Small intestine (tissue), 7 donors: ENCODE measurements around the gene ABCA12. TPM values are rescaled to one million over a fixed set of nuclear protein-coding genes. Genes with fewer than 3 reads are reported as not detected.

Experiments
- DNase-seq, 2 donors: peaks; one replicate each; pipeline versions ENCODE4 v3.0.0 to v3.0.0-alpha.2; 2013
- FAIRE-seq: peaks from 2 replicates; lab custom pipeline; 2012; peaks lifted over from hg19 to GRCh38; lab: Jason Lieb, UNC
- H3K27ac ChIP-seq, 3 donors: one replicate each; pipeline ENCODE4 v1.5.1; 2013; ENCODE audit warnings: low read length in 2 of 3, mild to moderate bottlenecking in 2 of 3, control low read depth in 1 of 3, inconsistent platforms in 1 of 3, low read depth in 1 of 3, moderate library complexity in 1 of 3
- H3K27me3 ChIP-seq, 3 donors: one replicate each; pipeline ENCODE4 v1.6.1; 2013; ENCODE audit warnings: low read length in 3 of 3, inconsistent platforms in 1 of 3; ENCODE audit not compliant: control insufficient read depth in 3 of 3, insufficient read depth in 3 of 3
- H3K36me3 ChIP-seq, 3 donors: one replicate each; pipeline ENCODE4 v1.6.1; 2013; ENCODE audit warnings: low read length in 3 of 3, inconsistent platforms in 1 of 3, low read depth in 1 of 3, mild to moderate bottlenecking in 1 of 3, moderate library complexity in 1 of 3; ENCODE audit not compliant: control insufficient read depth in 3 of 3, insufficient read depth in 2 of 3
- H3K4me1 ChIP-seq, 3 donors: one replicate each; pipeline ENCODE4 v1.6.1; 2013; ENCODE audit warnings: low read length in 2 of 3, inconsistent platforms in 1 of 3, low read depth in 1 of 3, mild to moderate bottlenecking in 1 of 3, moderate library complexity in 1 of 3; ENCODE audit not compliant: control insufficient read depth in 3 of 3, insufficient read depth in 2 of 3
- H3K4me3 ChIP-seq, 3 donors: one replicate each; pipeline ENCODE4 v1.5.1; 2013; ENCODE audit warnings: low read length in 3 of 3, control low read depth in 1 of 3, inconsistent platforms in 1 of 3, low read depth in 1 of 3, mild to moderate bottlenecking in 1 of 3, moderate library complexity in 1 of 3
- H3K9me3 ChIP-seq, 2 donors: one replicate each; pipeline ENCODE4 v1.6.1; 2013; ENCODE audit warnings: low read depth in 1 of 2, low read length in 1 of 2; ENCODE audit not compliant: control insufficient read depth in 2 of 2, insufficient read depth in 1 of 2
- WGBS, 3 donors: extraction: QIAGEN DNeasy Blood & Tissue Kit; methylation state at CpG; one replicate each; pipeline ENCODE4 v1.1.7; 2013; 5-methylcytosine and 5-hydroxymethylcytosine counted together
- polyA plus RNA-seq, 4 donors: library from polyadenylated mRNA; stranded (reverse) in 3 of 4; unstranded in 1 of 4; fragments of 200-250 nt in 3 of 4; fragments of 120-200 nt in 1 of 4; gene quantifications; one replicate each; pipeline versions ENCODE4 v1.2.1 to v1.2.3, GENCODE V29; 2013
- donor health status: healthy with polysubstance abuse.
- donor health status: control.
- donor health status: control.
- donor health status: Bipolar disorder and iron deficiency.
- donor health status: healthy.

The ABCA12 gene
- polyA plus RNA-seq, 4 donors = under 0.01 to 0.03 TPM; not detected in 2

DNA sequence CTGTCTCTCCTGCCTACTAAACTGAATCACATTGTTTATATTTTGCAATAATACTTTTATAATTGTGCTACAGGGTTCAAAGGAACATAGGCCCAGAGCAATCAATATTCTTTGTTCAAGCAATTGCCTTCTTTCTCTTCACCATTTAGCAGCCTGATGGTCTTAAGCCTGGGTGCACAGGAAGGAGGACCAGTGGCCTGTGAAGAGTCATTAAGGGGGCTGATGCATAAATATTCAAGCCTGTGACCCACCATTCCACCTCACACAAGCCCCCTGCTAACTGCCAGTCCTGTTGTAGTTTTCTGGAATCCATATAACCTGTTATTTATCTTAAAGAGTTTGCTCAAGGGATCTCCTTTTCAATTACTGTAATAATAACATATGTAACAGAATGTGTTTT lies 56.0 kb downstream of the ABCA12 start:
- DNase-seq (no peak), FAIRE-seq (no peak)
- H3K27ac ChIP-seq = no peak overlapping the region
- H3K27me3 ChIP-seq = no peaks in the 10 kb centered on the region
- H3K4me1 ChIP-seq = no peaks in the 10 kb centered on the region
- no peak overlapping the region for H3K4me3 ChIP-seq
- H3K9me3 ChIP-seq = no peaks in the 10 kb centered on the region
- H3K36me3 ChIP-seq = no peaks in the 10 kb centered on the region

DNA sequence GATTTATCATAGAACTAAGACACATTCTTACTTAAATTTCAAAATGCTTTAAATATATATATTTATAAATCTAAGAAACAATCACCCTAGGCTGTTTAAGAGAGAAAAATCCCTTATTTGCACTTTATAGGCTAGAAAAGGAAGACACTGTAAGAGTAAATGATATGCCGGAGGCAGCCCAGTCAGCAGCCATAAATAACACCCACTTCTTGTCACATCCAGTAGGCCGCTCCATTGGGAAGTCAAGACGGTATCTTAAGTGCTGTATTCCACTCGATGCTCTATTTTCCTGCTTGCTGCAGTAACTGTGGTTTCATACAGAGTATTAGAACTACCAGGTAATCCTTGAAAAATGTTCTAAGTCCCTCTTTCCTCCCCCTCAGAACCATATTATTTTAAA lies 57.9 kb downstream of the ABCA12 start:
- no peaks in the 10 kb centered on the region for H3K27me3 ChIP-seq
- H3K36me3 ChIP-seq = no peaks in the 10 kb centered on the region
- no peaks in the 10 kb centered on the region for H3K9me3 ChIP-seq
- H3K4me1 ChIP-seq = no peaks in the 10 kb centered on the region
- H3K27ac ChIP-seq = no peak overlapping the region
- no peak overlapping the region for H3K4me3 ChIP-seq
- FAIRE-seq (no peak), DNase-seq (no peak)
- 75 to 90% (median 89%) methylated on average over 4 of the region's 4 CpGs for WGBS, 3 donors

DNA sequence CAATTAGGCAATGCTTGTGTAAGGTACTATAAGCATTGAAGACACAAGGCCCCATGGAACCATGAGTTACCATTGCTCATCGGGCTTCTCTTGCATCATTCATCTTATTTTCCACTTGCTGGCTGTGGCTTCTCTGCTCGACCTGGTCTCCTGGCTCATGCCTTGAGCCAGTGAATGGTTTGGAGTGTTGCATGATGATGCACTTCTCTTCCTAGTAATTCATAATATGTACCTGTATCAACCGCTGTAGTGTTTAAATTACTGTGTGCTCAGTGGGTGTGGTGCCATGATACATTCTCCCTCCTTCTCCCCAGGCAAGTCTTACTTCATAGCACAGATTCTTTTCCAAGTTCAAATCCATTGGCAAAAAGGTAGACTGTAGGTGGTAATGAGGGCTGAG lies 66.8 kb downstream of the ABCA12 start:
- 61 to 75% (median 70%) methylated on average over 3 of the region's 3 CpGs for WGBS, 3 donors
- FAIRE-seq = no peak

DNA sequence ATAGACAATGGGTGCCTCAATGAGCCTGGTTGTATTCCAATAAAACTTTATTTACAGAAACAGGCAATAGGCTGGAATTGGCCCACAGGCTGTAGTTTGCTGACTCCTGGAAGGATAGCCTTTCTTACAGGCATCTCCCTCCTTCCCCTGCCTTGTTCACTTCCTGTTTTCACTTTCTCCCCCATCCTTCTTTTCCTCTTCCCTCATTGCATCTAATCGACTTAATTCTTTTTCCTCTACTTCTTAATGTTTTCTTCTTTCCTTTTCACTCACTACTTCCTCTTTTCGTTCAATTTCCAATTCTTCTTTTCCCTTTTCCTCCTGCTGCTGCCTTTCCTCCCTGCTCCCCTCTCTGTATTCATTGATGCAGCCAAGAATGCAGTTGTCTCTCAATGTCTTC lies 70.0 kb downstream of the ABCA12 start:
- Histone ChIP-seq H3K27me3 (no peaks in the 10 kb centered on the region), H3K9me3 (no peaks in the 10 kb centered on the region), H3K4me1 (no peaks in the 10 kb centered on the region), H3K4me3 (no peak overlapping the region), H3K27ac (no peak overlapping the region), H3K36me3 (no peaks in the 10 kb centered on the region)
- DNase-seq = no peak
- 50 to 78% (median 59%) methylated on average over 2 of the region's 2 CpGs for WGBS, 3 donors
- FAIRE-seq = no peak

More for the DNA sequence above, 66.8 kb downstream of the ABCA12 start:
- no peak overlapping the region for H3K27ac ChIP-seq
- H3K27me3 ChIP-seq = no peaks in the 10 kb centered on the region
- no peaks in the 10 kb centered on the region for H3K4me1 ChIP-seq
- H3K9me3 ChIP-seq = no peaks in the 10 kb centered on the region
- H3K36me3 ChIP-seq = no peaks in the 10 kb centered on the region
- no peak overlapping the region for H3K4me3 ChIP-seq
- no peak for DNase-seq

DNA sequence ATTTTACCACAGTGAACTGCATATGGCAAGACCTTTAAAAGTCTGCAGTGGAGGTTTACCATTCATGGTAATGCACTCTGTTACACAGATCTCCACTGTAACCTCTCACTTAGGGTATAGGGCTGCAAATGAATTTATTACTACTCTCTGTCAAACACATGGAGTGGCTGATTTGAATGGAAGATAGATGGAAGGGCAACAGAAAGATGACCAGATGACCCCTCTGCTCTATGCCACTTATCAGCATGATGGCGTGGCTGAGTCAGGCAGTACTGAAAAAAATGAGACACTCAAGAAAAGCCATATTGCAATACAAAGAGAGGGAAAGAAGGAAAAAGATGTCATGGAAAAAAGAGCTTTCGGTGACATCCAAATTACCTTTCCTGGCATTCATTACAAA lies 72.3 kb downstream of the ABCA12 start:
- no peak overlapping the region for H3K4me3 ChIP-seq
- H3K9me3 ChIP-seq = no peaks in the 10 kb centered on the region
- WGBS, 3 donors = 71 to 77% (median 74%) methylated on average over 2 of the region's 2 CpGs

DNA sequence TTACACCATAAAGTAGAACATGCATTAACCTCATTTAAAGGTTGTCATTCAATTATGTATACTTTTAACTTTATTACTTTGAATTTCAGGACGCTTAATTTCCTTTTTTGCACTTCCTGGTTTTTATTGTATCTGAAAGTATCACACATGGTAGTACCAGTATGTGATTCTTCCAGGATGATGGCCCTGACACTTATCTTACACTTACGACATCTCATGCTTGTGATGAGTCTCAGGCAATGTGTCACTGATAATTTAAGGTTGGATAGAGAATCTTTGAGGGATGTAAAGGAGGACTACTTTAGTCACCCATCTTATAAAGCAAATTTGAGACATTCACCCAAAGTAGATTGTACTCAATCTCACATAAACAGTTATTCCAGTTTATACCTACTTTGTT lies 74.9 kb downstream of the ABCA12 start:
- 47 to 56% (median 47%) methylated on average over 2 of the region's 2 CpGs for WGBS, 3 donors
- H3K4me1 ChIP-seq = no peaks in the 10 kb centered on the region
- FAIRE-seq (no peak), DNase-seq (no peak)
- H3K27me3 ChIP-seq = no peaks in the 10 kb centered on the region
- no peaks in the 10 kb centered on the region for H3K9me3 ChIP-seq
- H3K27ac ChIP-seq = no peak overlapping the region
- H3K36me3 ChIP-seq = no peaks in the 10 kb centered on the region
- H3K4me3 ChIP-seq = no peak overlapping the region

More for the DNA sequence above, 72.3 kb downstream of the ABCA12 start:
- Histone ChIP-seq H3K36me3 (no peaks in the 10 kb centered on the region), H3K4me1 (no peaks in the 10 kb centered on the region), H3K27me3 (no peaks in the 10 kb centered on the region), H3K27ac (no peak overlapping the region)
- no peak for DNase-seq
- no peak for FAIRE-seq

DNA sequence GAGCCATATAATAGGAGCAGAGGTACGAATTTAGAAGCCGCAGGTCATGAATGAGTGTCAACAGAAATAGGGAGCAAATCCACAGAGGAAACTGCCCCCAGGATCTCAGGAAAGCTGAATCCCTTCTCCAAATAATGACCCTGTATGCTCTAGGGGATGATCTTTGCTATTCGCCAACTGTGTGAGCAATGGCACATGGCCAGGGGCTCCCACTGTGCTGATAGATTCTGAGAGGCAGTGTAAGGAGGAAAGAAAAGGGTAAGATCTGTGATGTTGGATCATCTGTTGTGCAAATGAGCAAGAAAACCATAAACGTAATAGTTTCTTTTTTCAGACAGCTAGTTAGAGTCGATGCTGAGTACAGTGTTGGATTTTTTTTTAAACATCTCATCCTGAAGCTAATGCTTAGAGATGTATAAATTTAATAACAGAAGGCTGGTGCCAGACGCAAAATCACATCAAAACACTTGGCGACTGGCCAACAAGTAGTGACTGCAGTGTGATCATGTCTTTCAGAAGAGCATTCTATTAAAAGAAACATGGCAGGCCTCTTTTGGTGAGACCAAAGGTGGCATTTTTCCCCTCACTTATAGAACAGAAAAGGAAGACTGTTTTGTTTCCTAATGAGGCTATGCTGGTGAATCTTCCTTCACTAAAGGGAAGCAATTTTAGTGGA lies 77.4 kb downstream of the ABCA12 start:
- Histone ChIP-seq H3K9me3 (no peaks in the 10 kb centered on the region), H3K27me3 (no peaks in the 10 kb centered on the region), H3K36me3 (no peaks in the 10 kb centered on the region), H3K27ac (no peak overlapping the region), H3K4me1 (no peaks in the 10 kb centered on the region), H3K4me3 (no peak overlapping the region)
- no peak for DNase-seq
- WGBS, 3 donors = 67 to 76% (median 71%) methylated on average over 7 of the region's 7 CpGs
- FAIRE-seq = no peak

DNA sequence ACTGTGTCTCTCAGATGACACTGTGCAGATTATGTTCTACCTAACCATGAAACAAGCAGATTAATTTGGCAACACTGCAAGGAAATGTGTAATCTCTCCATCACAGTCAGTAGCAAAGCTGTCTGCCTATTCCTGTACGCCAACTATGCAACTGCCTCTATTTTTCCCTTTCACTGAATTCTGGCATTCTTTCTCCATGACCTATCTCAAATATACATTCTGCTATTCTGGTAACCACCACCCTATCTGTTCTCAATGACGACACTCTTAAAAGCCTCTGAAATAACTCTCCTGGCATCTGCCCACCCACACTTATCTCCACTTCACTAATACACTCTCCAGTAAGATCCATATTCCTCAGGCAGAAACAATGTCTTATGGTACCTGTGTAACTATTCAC lies 78.7 kb downstream of the ABCA12 start:
- H3K9me3 ChIP-seq = no peaks in the 10 kb centered on the region
- FAIRE-seq = no peak
- H3K27me3 ChIP-seq = no peaks in the 10 kb centered on the region
- H3K4me1 ChIP-seq = no peaks in the 10 kb centered on the region
- H3K4me3 ChIP-seq = no peak overlapping the region
- no peak overlapping the region for H3K27ac ChIP-seq
- H3K36me3 ChIP-seq = no peaks in the 10 kb centered on the region
- DNase-seq = no peak
- 35 to 44% (median 37%) methylated on average over 2 of the region's 2 CpGs for WGBS, 3 donors

DNA sequence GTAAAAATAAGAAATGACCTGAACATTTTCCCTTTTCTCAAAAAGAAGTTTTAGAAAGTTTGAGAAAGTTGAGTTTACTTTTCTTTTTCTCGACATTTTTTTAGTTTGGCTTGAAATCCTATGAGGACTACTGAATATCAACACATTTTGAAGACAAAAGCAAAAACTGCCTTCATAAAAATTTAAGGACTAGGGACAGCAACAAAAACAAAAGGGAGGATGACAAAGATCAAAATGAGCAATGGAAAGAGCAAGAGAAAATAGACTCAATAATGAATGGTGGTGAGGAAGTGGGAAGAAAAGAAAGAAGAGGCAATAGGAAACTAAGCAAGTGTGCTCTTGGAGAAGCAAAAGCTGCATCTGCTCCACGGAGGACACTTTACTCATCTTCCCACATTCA lies 82.5 kb downstream of the ABCA12 start:
- no peak overlapping the region for H3K4me3 ChIP-seq
- no peak overlapping the region for H3K27ac ChIP-seq
- WGBS, 3 donors = 68 to 76% (median 74%) methylated on average over 2 of the region's 2 CpGs
- no peaks in the 10 kb centered on the region for H3K9me3 ChIP-seq
- FAIRE-seq = no peak
- DNase-seq = no peak
- no peaks in the 10 kb centered on the region for H3K36me3 ChIP-seq
- no peaks in the 10 kb centered on the region for H3K27me3 ChIP-seq
- no peaks in the 10 kb centered on the region for H3K4me1 ChIP-seq
